COLO668 (cell line): ENCODE data around the gene RAI14.
"Not testable (repeated sequence)": the region's sequence is repeated elsewhere in the genome, so short reads cannot be mapped to it uniquely, and the experiment has no call there.

ENCODE experiments used
- DNase-seq: peaks from one replicate; lab custom pipeline; 2025; ENCODE audit not compliant: unreplicated experiment; lab: John Stamatoyannopoulos, UW

The RAI14 gene

GRCh38 chr5:34724741-34725140 is 68.6 kb downstream of the RAI14 start:
- no peak for DNase-seq

GRCh38 chr5:34727166-34727749 is 71.1 kb downstream of the RAI14 start:
- not testable (repeated sequence) for DNase-seq

- no peak for DNase-seq
These were observed 72.1 kb downstream of the RAI14 start for GRCh38 chr5:34728236-34728635.

- no peak for DNase-seq
These were observed 75.5 kb downstream of the RAI14 start for GRCh38 chr5:34731435-34732232.

- no peak for DNase-seq
These were observed 78.2 kb downstream of the RAI14 start for GRCh38 chr5:34734326-34734725.

- DNase-seq, result no peak
These were observed 79.6 kb downstream of the RAI14 start for GRCh38 chr5:34735491-34736426.

- peak; percentile 29 for DNase-seq
These were observed 80.5 kb downstream of the RAI14 start for GRCh38 chr5:34736445-34737115.

- DNase-seq, result no peak
These were observed 81.6 kb downstream of the RAI14 start for GRCh38 chr5:34737731-34738130.

GRCh38 chr5:34738381-34738780 is 82.3 kb downstream of the RAI14 start:
- no peak for DNase-seq

- DNase-seq, result no peak
These were observed 84.3 kb downstream of the RAI14 start for GRCh38 chr5:34740389-34740806.

GRCh38 chr5:34742061-34742460 is 85.9 kb downstream of the RAI14 start:
- DNase-seq, result no peak

GRCh38 chr5:34743878-34744277 is 87.8 kb downstream of the RAI14 start:
- DNase-seq, result no peak

- DNase-seq, result no peak
These were observed 92.3 kb downstream of the RAI14 start for GRCh38 chr5:34748431-34748830.

- no peak for DNase-seq
These were observed 93.3 kb downstream of the RAI14 start for GRCh38 chr5:34749431-34749873.

- DNase-seq, result no peak
These were observed 94.1 kb downstream of the RAI14 start for GRCh38 chr5:34750206-34750605.

- no peak for DNase-seq
These were observed 95.9 kb downstream of the RAI14 start for GRCh38 chr5:34751807-34752736.

- DNase-seq, result not testable (repeated sequence)
These were observed 97.1 kb downstream of the RAI14 start for GRCh38 chr5:34753236-34753635.

- DNase-seq, result no peak
These were observed 99.8 kb downstream of the RAI14 start for GRCh38 chr5:34755926-34756325.

- no peak for DNase-seq
These were observed 100.9 kb downstream of the RAI14 start for GRCh38 chr5:34756781-34757624.
